MCF 10A (cell line): ENCODE data around the gene EEF1AKMT3. TPM values are rescaled to one million over a fixed set of nuclear protein-coding genes. Genes with fewer than 3 reads are reported as not detected.
A peak's percentile ranks its signal among the peaks of the same experiment; 100 is the strongest.

ENCODE experiments used
- BruUV-seq: library from RNA; stranded (reverse); fragments of 400-500 nt; replicated peaks from 2 replicates; lab custom pipeline; 2021; lab: Mats Ljungman, UMichigan
- CTCF ChIA-PET: fragments of 300-600 bp; sonication (Branson Sonifier 250); formaldehyde crosslinking; extraction: SDS; loops from one replicate; lab custom pipeline; 2021; ENCODE audit warnings: antibody characterized with exemption, inconsistent platforms; lab: Yijun Ruan, JAX
- POLR2A ChIA-PET: fragments of 300-600, 350-650 bp; sonication (Branson Sonifier 250); formaldehyde crosslinking; extraction: SDS; loops from one replicate; lab custom pipeline; 2020; ENCODE audit warnings: antibody characterized with exemption, inconsistent platforms; lab: Yijun Ruan, JAX
- DNase-seq: peaks from one replicate; pipeline ENCODE4 v3.0.0-alpha.2; 2018; ENCODE audit not compliant: unreplicated experiment
- H3K27ac Mint-ChIP-seq: one replicate; pipeline ENCODE4 v1.8.0; 2022; ENCODE audit warnings: mild to moderate bottlenecking, low read depth, mixed read lengths; ENCODE audit not compliant: unreplicated experiment
- H3K27me3 Mint-ChIP-seq: one replicate; pipeline ENCODE4 v1.8.0; 2022; ENCODE audit warnings: mixed read lengths; ENCODE audit not compliant: insufficient read depth, unreplicated experiment
- H3K36me3 Mint-ChIP-seq: one replicate; pipeline ENCODE4 v1.8.0; 2022; ENCODE audit warnings: mild to moderate bottlenecking, moderate library complexity, mixed read lengths; ENCODE audit not compliant: insufficient read depth, unreplicated experiment
- H3K4me1 Mint-ChIP-seq: one replicate; pipeline ENCODE4 v1.8.0; 2022; ENCODE audit warnings: mixed read lengths; ENCODE audit not compliant: insufficient read depth, unreplicated experiment
- H3K4me3 Mint-ChIP-seq: one replicate; pipeline ENCODE4 v1.8.0; 2022; ENCODE audit warnings: mild to moderate bottlenecking, moderate library complexity, mixed read lengths; ENCODE audit not compliant: unreplicated experiment
- H3K9me3 Mint-ChIP-seq: one replicate; pipeline ENCODE4 v1.8.0; 2022; ENCODE audit warnings: mixed read lengths; ENCODE audit not compliant: unreplicated experiment
- CTCF ChIP-seq: fragments of 200-600 bp; IDR thresholded peaks from one replicate; pipeline ENCODE4 v1.8.0; 2022; ENCODE audit warnings: antibody characterized with exemption, mild to moderate bottlenecking; ENCODE audit not compliant: unreplicated experiment
- intact Hi-C: fragments of 100-400 bp; cut with micrococcal nuclease; formaldehyde crosslinking; loops from 2 replicates; pipeline ENCODE4 v1.14.1; 2022
- total RNA-seq: library from RNA; stranded (reverse); gene quantifications from 2 replicates; pipeline ENCODE4 v1.2.3, GENCODE V29; 2022

Gene EEF1AKMT3
- total RNA-seq, 1 experiment from 2014 or later, result 8.1 TPM

- no peak overlapping the region for H3K4me3 Mint-ChIP-seq
- H3K27ac Mint-ChIP-seq, result no peak overlapping the region
- CTCF ChIA-PET, result interaction anchor here (0.7 to 1.2 kb wide), 2 partner anchors 11 to 42 kb away, joined by 3 to 4 read pairs; no protein-coding TSS in a partner anchor
- no peak for TF ChIP-seq CTCF
- intact Hi-C loops, result no loop called here
- peaks cover 25% of the 10 kb centered on the region for H3K36me3 Mint-ChIP-seq
- H3K27me3 Mint-ChIP-seq, result no peaks in the 10 kb centered on the region
- H3K9me3 Mint-ChIP-seq, result no peaks in the 10 kb centered on the region
- POLR2A ChIA-PET, result interaction anchor here (0.8 to 1.2 kb wide), 2 partner anchors 11 to 33 kb away, joined by 3 to 5 read pairs; partner anchors contain the start of genes EEF1AKMT3 and METTL1
- H3K4me1 Mint-ChIP-seq, result peaks cover 18% of the 10 kb centered on the region
- no peak for DNase-seq
- no TSS peak for BruUV-seq
Measured at GRCh38 chr12:57761391-57761998, 10.9 kb upstream of the EEF1AKMT3 start.

GRCh38 chr12:57762463-57762862 is 10.0 kb upstream of the EEF1AKMT3 start:
- Mint-ChIP-seq H3K27me3 (no peaks in the 10 kb centered on the region), H3K4me3 (no peak overlapping the region), H3K36me3 (peaks cover 19% of the 10 kb centered on the region), H3K9me3 (no peaks in the 10 kb centered on the region), H3K4me1 (peaks cover 20% of the 10 kb centered on the region), H3K27ac (no peak overlapping the region)
- BruUV-seq, result no TSS peak
- ChIA-PET CTCF (interaction anchor here (0.9 to 1.2 kb wide), 2 partner anchors 8 to 41 kb away, joined by 4 read pairs; no protein-coding TSS in a partner anchor), POLR2A (interaction anchor here (0.6 to 1.2 kb wide), 2 partner anchors 10 to 84 kb away, joined by 4 to 5 read pairs; partner anchors contain the start of genes EEF1AKMT3 and METTL1)
- TF ChIP-seq CTCF, result no peak
- DNase-seq, result no peak
- intact Hi-C loops, result no loop called here

- no peak for DNase-seq
- Mint-ChIP-seq H3K36me3 (peaks cover 18% of the 10 kb centered on the region), H3K4me1 (peaks cover 20% of the 10 kb centered on the region), H3K27me3 (no peaks in the 10 kb centered on the region), H3K27ac (peak overlapping the region; percentile 89), H3K9me3 (no peaks in the 10 kb centered on the region), H3K4me3 (peak overlapping the region; percentile 89)
- BruUV-seq, result no TSS peak
- TF ChIP-seq CTCF, result no peak
- intact Hi-C loops, result no loop called here
- ChIA-PET POLR2A (interaction anchor here (0.7 to 1.5 kb wide), 7 partner anchors 8 to 673 kb away, joined by 3 to 9 read pairs (median 3); partner anchors contain the start of genes CDK4 and TSPAN31), CTCF (interaction anchor here (0.8 to 1.7 kb wide), 4 partner anchors 12 to 120 kb away, joined by 3 to 6 read pairs (median 4); partner anchors contain the start of gene CDK4)
Measured at GRCh38 chr12:57763881-57764661, 8.3 kb upstream of the EEF1AKMT3 start.

- CTCF ChIA-PET, result interaction anchor here (0.8 to 1.7 kb wide), 5 partner anchors 11 to 120 kb away, joined by 3 to 6 read pairs (median 5); partner anchors contain the start of gene CDK4
- POLR2A ChIA-PET, result interaction anchor here (0.6 to 1.5 kb wide), 11 partner anchors 8 to 674 kb away, joined by 3 to 9 read pairs (median 3); partner anchors contain the start of genes CDK4 and TSPAN31
- no TSS peak for BruUV-seq
- peak overlapping the region; percentile 89 for H3K4me3 Mint-ChIP-seq
- peaks cover 18% of the 10 kb centered on the region for H3K36me3 Mint-ChIP-seq
- no peak for TF ChIP-seq CTCF
- H3K27ac Mint-ChIP-seq, result peak overlapping the region; percentile 89
- intact Hi-C loops, result no loop called here
- peak; percentile 32 for DNase-seq
- H3K9me3 Mint-ChIP-seq, result no peaks in the 10 kb centered on the region
- peaks cover 20% of the 10 kb centered on the region for H3K4me1 Mint-ChIP-seq
- H3K27me3 Mint-ChIP-seq, result no peaks in the 10 kb centered on the region
Measured at GRCh38 chr12:57764662-57765002, 7.8 kb upstream of the EEF1AKMT3 start.
